Measurements from ENCODE around the gene ITCH.

The ITCH gene

GRCh38 chr20:34420146-34420545 is 57.1 kb downstream of the ITCH start:
- Histone ChIP-seq H3K36me3 (ENCODE audit: control insufficient read depth in 2 of 2, insufficient read depth in 1 of 2, low read length in 2 of 2) (peaks cover 36 to 60% of the 10 kb centered on the region in 2 experiments), H3K4me1 (ENCODE audit: control insufficient read depth, insufficient read depth, low read length) (no peaks in the 10 kb centered on the region), H3K4me3 (ENCODE audit: low read depth, low read length) (no peak overlapping the region), H3K9me3 (ENCODE audit: control insufficient read depth, insufficient read depth, low read depth, low read length) (no peaks in the 10 kb centered on the region), H3K27ac (ENCODE audit: extremely low read depth, low read depth, low read length) (no peak overlapping the region)
- ChIA-PET CTCF (interaction anchor here (0.7 to 1.6 kb wide), 3 partner anchors 9 to 103 kb away, joined by 3 to 4 read pairs (median 4); no protein-coding TSS in a partner anchor), POLR2A (no interaction called here)
- TF ChIP-seq ZBTB10 (tag by site-specific recombination; IDR thresholded peaks at IDR 0.05) = no peak
- no peak for TF ChIP-seq ZNF792 (tag by site-specific recombination; IDR thresholded peaks at IDR 0.05)

GRCh38 chr20:34420975-34421374 is 57.9 kb downstream of the ITCH start:
- peaks cover 33 to 61% of the 10 kb centered on the region in 2 experiments for H3K36me3 ChIP-seq (ENCODE audit: control insufficient read depth in 2 of 2, insufficient read depth in 1 of 2, low read length in 2 of 2)
- ChIA-PET CTCF (interaction anchor here (0.6 kb wide), 1 partner anchor 16 kb away, joined by 3 read pairs; no protein-coding TSS in a partner anchor), POLR2A (no interaction called here)
- no peaks in the 10 kb centered on the region for H3K4me1 ChIP-seq (ENCODE audit: control insufficient read depth, insufficient read depth, low read length)
- H3K4me3 ChIP-seq (ENCODE audit: low read depth, low read length) = no peak overlapping the region
- H3K27ac ChIP-seq (ENCODE audit: extremely low read depth, low read depth, low read length) = no peak overlapping the region
- no peaks in the 10 kb centered on the region for H3K9me3 ChIP-seq (ENCODE audit: control insufficient read depth, insufficient read depth, low read depth, low read length)
- no peak for TF ChIP-seq ZNF366 (tag by site-specific recombination; conservative IDR thresholded peaks at IDR 0.05)
- no peak for TF ChIP-seq ZNF560 (tag by site-specific recombination; IDR thresholded peaks at IDR 0.05; ENCODE audit: borderline replicate concordance)
- TF ChIP-seq ZNF596 (tag by site-specific recombination; IDR thresholded peaks at IDR 0.05) = no peak
- no peak for TF ChIP-seq ZNF239 (tag by site-specific recombination; IDR thresholded peaks at IDR 0.05)
- TF ChIP-seq ZBTB11 (tag by site-specific recombination; conservative IDR thresholded peaks at IDR 0.05; ENCODE audit: low read depth) = no peak
- TF ChIP-seq ZSCAN23 (tag by site-specific recombination; IDR thresholded peaks at IDR 0.05) = no peak
- no peak for TF ChIP-seq BCL11A (tag by site-specific recombination; IDR thresholded peaks at IDR 0.05; ENCODE audit: low read depth)
- no peak for TF ChIP-seq OSR2 (tag by site-specific recombination; IDR thresholded peaks at IDR 0.05)
- TF ChIP-seq ZXDB (tag by site-specific recombination; IDR thresholded peaks at IDR 0.05) = no peak
- TF ChIP-seq BCL11B (tag by site-specific recombination; IDR thresholded peaks at IDR 0.05; ENCODE audit: low read depth) = no peak
- TF ChIP-seq ZBTB20 (tag by site-specific recombination; IDR thresholded peaks at IDR 0.05) = no peak
- no peak for TF ChIP-seq ZBTB49 (tag by site-specific recombination; IDR thresholded peaks at IDR 0.05; ENCODE audit: low read depth)
- TF ChIP-seq ZNF398 (tag by site-specific recombination; IDR thresholded peaks at IDR 0.05) = no peak
- no peak for TF ChIP-seq ZNF211 (tag by site-specific recombination; IDR thresholded peaks at IDR 0.05; ENCODE audit: low read depth)
- no peak for TF ChIP-seq ZNF704 (tag by site-specific recombination; IDR thresholded peaks at IDR 0.05)
